Measurements from ENCODE around the gene MORC4. TPM values are rescaled to one million over a fixed set of nuclear protein-coding genes. Genes with fewer than 3 reads are reported as not detected.

Gene MORC4
- total RNA-seq, 2 experiments from 2014 or later, result 6.8 to 11.5 TPM

DNA sequence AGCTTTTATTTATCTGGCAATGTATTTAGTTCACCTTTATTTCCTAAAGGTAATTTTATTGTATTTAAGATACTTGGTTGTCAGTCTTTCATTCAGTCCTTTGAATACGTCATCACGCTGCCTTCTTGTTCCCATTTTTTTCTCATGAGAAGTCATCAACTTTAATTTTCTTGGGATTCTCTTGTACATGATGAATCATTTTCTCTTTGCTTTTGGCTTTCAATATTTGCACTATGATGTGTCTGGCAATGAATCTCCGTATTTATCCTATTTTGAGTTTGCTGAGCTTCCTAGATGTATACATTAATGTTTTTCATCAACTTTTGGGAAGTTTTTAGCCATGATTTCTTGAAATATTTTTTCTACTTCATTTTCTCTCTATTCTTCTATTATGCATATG lies 51.4 kb downstream of the MORC4 start:
- TF ChIP-seq EZH2phosphoT487 (IDR thresholded peaks at IDR 0.05; ENCODE audit: borderline replicate concordance, low read depth, low read length), result no peak
- TF ChIP-seq, protein P1, sequence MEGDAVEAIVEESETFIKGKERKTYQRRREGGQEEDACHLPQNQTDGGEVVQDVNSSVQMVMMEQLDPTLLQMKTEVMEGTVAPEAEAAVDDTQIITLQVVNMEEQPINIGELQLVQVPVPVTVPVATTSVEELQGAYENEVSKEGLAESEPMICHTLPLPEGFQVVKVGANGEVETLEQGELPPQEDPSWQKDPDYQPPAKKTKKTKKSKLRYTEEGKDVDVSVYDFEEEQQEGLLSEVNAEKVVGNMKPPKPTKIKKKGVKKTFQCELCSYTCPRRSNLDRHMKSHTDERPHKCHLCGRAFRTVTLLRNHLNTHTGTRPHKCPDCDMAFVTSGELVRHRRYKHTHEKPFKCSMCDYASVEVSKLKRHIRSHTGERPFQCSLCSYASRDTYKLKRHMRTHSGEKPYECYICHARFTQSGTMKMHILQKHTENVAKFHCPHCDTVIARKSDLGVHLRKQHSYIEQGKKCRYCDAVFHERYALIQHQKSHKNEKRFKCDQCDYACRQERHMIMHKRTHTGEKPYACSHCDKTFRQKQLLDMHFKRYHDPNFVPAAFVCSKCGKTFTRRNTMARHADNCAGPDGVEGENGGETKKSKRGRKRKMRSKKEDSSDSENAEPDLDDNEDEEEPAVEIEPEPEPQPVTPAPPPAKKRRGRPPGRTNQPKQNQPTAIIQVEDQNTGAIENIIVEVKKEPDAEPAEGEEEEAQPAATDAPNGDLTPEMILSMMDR (conservative IDR thresholded peaks at IDR 0.05; ENCODE audit: low read length), result no peak
- Histone ChIP-seq H3K4me3 (ENCODE audit: low read depth, low read length, poor library complexity, severe bottlenecking) (no peak overlapping the region), H3K4me2 (ENCODE audit: low read length) (no peak overlapping the region), H2AFZ (ENCODE audit: low read length) (no peak overlapping the region), H4K20me1 (ENCODE audit: insufficient read depth, low read length) (no peaks in the 10 kb centered on the region), H3K4me1 (ENCODE audit: insufficient read depth, low read length, poor library complexity, severe bottlenecking) (no peaks in the 10 kb centered on the region), H3K79me2 (ENCODE audit: insufficient read depth, low read depth, low read length) (no peaks in the 10 kb centered on the region), H3K9me2 (ENCODE audit: insufficient read depth, low read length) (no peaks in the 10 kb centered on the region), H3K36me3 (ENCODE audit: insufficient read depth, low read length) (peaks cover 5% of the 10 kb centered on the region; the same call in 1 of the 2 replicates), H3K27ac (ENCODE audit: low read depth, low read length, poor library complexity, severe bottlenecking) (no peak overlapping the region), H3K9me3 (ENCODE audit: low read length) (no peaks in the 10 kb centered on the region)
- intact Hi-C loops (cut with micrococcal nuclease; ENCODE audit: unreplicated experiment), result no loop called here
- no TSS peak for BruUV-seq (replicated peaks)
- ChIA-PET CTCF (ENCODE audit: unreplicated experiment) (no interaction called here), POLR2A (no interaction called here)
- no peak for DNase-seq (ENCODE audit: low spot score)

DNA sequence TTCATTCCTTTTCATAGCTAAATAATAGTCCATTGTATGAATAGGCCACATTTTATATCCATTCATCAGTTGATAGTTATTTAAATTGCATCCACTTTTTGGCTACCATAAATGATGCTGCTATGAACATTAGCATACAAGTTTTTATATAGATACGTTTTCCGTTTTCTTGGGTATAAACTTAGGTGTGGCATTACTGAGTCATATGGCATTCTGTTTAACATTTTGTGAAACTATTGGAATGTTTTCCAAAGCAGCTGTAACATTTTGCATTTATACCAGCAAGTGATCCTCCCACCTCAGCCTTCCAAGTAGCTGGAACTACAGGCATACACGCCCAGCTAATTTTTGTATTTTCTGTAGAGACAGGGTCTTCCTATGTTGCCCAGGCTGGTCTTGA lies 53.5 kb downstream of the MORC4 start:
- ChIA-PET POLR2A (interaction anchor here (0.7 kb wide), 1 partner anchor 1668 kb away, joined by 3 read pairs; no protein-coding TSS in a partner anchor), CTCF (ENCODE audit: unreplicated experiment) (no interaction called here)
- Histone ChIP-seq H3K4me2 (ENCODE audit: low read length) (no peak overlapping the region), H2AFZ (ENCODE audit: low read length) (no peak overlapping the region), H3K27ac (ENCODE audit: low read depth, low read length, poor library complexity, severe bottlenecking) (no peak overlapping the region), H3K9me3 (ENCODE audit: low read length) (no peaks in the 10 kb centered on the region), H3K9me2 (ENCODE audit: insufficient read depth, low read length) (no peaks in the 10 kb centered on the region), H3K79me2 (ENCODE audit: insufficient read depth, low read depth, low read length) (no peaks in the 10 kb centered on the region), H3K4me1 (ENCODE audit: insufficient read depth, low read length, poor library complexity, severe bottlenecking) (no peaks in the 10 kb centered on the region), H3K4me3 (ENCODE audit: low read depth, low read length, poor library complexity, severe bottlenecking) (no peak overlapping the region), H3K36me3 (ENCODE audit: insufficient read depth, low read length) (no peaks in the 10 kb centered on the region; the same call in 1 of the 2 replicates), H4K20me1 (ENCODE audit: insufficient read depth, low read length) (no peaks in the 10 kb centered on the region)
- no peak for DNase-seq (ENCODE audit: low spot score)
- intact Hi-C loops (cut with micrococcal nuclease; ENCODE audit: unreplicated experiment), result no loop called here
- no TSS peak for BruUV-seq (replicated peaks)
- no peak for TF ChIP-seq EZH2phosphoT487 (IDR thresholded peaks at IDR 0.05; ENCODE audit: borderline replicate concordance, low read depth, low read length)
- TF ChIP-seq, protein P1 (conservative IDR thresholded peaks at IDR 0.05; ENCODE audit: low read length), result no peak

DNA sequence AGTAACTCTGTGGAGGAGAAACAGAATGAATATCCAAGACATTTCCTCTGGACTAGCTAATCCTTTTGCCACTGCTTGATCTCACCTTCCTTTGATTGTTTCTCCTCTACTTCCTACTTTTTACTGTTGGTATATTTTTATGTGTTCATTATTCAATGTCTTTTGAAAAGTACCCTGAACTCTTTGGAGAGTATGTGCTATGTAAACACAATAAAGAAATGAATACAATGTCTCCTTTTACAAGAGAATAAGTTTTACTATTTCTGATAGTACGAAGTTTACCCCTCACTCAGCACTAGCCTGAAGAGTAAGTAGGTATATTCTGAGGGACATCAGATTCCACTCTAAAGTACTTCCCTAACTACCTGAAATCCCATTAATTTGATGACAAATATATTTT lies 59.9 kb downstream of the MORC4 start:
- Histone ChIP-seq H4K20me1 (ENCODE audit: insufficient read depth, low read length) (no peaks in the 10 kb centered on the region), H3K9me2 (ENCODE audit: insufficient read depth, low read length) (no peaks in the 10 kb centered on the region), H3K4me2 (ENCODE audit: low read length) (no peak overlapping the region), H3K9me3 (ENCODE audit: low read length) (no peaks in the 10 kb centered on the region), H3K79me2 (ENCODE audit: insufficient read depth, low read depth, low read length) (no peaks in the 10 kb centered on the region), H3K36me3 (ENCODE audit: insufficient read depth, low read length) (no peaks in the 10 kb centered on the region; the same call in 1 of the 2 replicates), H3K4me3 (ENCODE audit: low read depth, low read length, poor library complexity, severe bottlenecking) (no peak overlapping the region), H3K27ac (ENCODE audit: low read depth, low read length, poor library complexity, severe bottlenecking) (no peak overlapping the region), H3K4me1 (ENCODE audit: insufficient read depth, low read length, poor library complexity, severe bottlenecking) (no peaks in the 10 kb centered on the region), H2AFZ (ENCODE audit: low read length) (no peak overlapping the region)
- CTCF ChIA-PET (ENCODE audit: unreplicated experiment), result no interaction called here
- POLR2A ChIA-PET, result no interaction called here
- no peak for DNase-seq (ENCODE audit: low spot score)
- intact Hi-C loops (cut with micrococcal nuclease; ENCODE audit: unreplicated experiment), result no loop called here
- BruUV-seq (replicated peaks), result no TSS peak
- TF ChIP-seq, protein P1 (conservative IDR thresholded peaks at IDR 0.05; ENCODE audit: low read length), result no peak
- no peak for TF ChIP-seq EZH2phosphoT487 (IDR thresholded peaks at IDR 0.05; ENCODE audit: borderline replicate concordance, low read depth, low read length)

Data from OCI-LY7 (cell line).